ENCODE data around the gene HTT-AS.

HTT-AS gene

DNA sequence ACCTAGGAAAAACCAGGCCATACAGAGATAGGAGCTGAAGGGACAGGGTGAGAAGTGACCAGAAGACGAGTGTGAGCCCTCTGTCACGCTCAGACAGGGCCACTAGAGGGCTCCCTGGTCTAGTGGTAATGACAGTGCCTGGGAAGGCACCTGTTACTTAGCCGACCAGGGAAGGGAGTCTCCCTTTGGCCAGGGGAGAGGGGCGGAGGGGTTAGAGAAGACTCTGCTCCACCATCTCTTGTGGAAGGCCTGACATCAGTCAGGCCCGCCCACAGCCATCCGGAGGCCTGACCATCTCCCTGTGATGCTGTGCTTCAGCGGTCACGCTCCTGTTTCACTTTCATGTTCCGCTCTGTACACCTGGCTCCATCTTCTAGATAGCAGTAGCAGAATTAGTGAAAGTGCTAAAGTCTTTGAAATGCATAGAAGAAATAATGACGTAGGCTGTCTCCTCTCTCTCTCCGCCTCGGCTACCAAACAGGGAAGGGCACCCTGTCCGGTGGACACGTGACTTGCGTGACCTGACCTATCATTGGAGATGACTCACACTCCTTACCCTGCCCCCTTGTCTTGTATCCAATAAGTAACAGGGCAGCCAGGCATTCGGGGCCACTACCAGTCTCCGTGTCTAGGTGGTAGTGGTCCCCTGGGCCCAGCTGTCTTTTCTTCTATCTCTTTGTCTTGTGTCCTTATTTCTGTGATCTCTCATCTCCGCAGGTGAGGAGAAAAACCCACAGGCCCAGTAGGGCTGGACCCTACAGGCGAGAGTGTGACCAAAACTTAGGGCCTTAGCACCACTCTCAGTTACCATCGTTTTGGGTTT is 26.7 kb downstream of the HTT-AS start:
- peak; percentile 74 for DNase-seq

DNA sequence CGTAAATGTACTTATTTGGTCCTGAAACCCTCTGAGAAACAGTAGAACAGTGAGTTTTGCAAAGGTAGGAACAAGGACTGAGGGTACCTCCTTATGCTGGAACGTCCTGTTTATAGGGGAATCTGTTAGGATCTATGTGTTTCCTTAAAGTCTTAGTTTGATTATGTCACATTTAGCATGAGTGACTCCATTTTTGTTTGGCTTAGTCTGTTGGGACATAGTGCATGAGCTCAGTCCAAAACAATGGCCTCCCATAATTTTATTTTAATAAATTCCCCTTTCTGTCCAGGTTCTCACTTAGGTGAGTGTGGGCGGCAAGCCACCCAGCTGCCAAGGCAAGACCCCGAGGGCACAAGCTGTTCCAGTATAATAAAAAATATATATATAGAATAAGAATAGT is 27.7 kb downstream of the HTT-AS start:
- no peak for DNase-seq

DNA sequence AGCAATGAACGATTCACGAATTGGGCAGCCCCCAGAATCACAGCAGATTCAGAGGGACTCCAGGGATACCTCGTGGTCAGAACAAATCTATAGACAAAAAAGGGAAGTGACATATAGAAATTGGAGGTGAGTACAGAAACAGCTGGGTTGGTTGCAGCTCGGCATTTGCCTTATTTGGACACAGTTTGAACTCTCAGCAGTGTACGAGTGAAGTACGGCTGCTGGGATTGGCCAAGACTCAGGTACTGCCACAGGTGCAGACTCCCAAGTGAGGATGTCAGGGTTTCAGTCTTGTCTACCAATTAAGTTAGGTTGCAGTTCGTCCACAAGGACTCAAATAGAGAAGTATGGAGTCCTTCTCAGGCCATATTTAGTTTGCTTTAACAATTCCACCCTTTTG is 28.2 kb downstream of the HTT-AS start:
- no peak for DNase-seq

DNA sequence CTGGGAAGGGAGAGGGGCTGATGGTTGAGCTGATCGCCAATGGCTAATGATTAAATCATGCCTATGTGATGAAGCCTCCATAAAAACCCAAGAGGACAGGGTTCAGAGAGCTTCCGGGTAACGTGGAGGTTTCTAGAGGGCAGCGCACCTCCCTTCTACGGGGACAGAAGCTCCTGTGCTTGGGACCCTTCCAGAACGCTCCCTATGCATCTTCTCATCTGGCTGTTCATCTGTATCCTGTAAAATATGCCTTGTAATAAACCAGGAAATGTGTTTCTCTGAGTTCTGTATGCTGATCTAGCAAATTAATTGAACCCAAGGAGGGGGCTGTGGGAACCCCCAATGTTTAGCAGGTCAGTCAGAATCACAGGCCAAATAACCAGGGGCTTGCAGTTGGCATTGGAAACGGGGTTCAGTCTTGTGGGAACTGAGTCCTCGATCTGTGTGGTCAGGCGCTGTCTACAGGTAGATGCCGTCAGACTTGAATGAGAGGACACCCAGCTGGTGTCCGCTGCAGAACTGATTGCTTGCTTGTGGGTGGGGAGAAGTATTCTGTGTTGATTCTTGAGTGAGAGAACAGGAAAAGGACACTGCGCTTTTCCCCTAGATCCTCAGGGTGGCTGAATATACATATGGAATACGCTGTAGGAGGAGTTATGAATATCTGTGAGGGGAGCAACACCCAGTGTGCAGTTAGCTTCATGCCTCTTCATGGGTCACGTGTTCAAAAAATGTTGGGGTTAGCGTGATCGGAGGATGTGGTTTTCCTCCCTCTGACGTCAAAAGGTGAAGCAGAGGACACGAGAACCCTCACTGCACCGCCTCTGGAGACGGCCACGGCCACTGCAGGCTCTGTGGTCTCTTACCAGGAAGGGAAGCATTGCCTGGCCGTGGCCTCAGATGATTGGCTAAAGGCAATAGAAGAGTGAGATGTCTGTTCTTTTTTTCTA is 29.2 kb downstream of the HTT-AS start:
- DNase-seq: no peak

DNA sequence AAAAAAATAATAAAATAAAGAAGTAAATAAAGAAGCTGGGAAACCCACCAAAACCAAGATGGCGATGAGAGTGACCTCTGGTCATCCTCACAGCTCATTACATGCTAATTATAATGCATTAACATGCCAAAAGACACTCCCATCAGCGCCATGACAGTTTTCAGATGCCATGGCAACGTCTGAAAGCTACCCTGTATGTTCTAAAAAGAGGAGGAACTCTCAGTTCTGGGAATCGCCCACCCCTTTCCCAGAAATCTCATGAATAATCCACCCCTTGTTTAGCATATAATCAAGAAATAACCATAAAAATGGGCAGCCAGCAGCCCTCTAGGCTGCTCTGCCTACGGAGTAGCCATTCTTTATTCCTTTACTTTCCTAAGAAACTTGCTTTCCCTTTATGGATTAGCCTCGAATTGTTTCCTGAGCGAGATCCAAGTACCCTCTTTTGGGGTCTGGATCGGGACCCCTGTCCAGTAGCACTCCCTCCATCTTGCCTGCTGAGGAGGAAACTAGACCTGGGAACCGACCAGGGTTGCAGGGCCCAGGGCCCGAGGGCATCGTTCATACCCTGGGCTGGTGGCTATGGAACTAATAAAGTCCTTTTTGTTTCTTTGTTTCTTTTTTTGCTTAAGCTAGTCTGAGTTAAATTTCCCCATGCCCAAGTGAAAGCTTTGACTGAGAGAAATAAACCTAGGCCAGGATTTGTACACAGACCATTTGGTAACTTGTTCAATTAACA is 30.9 kb downstream of the HTT-AS start:
- no peak for DNase-seq

DNA sequence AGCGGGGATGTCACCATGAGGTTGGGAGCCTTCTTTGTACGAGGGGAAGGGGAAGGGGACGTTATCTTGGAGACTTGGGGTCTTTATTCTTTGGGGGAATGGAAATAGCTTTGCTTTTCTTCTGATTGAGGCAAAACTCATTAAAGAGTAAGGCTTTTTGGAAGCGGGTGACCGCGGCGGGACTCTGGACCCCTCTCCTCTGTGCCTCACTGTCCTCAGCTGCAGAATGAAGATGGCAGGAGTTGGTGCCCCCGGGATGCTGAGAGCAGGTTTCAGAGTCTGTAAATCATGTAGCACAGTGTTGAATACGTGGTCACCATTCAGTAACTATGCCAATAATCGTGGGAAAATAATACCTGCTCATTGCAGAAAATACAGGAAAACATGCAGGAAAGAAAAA is 32.1 kb downstream of the HTT-AS start:
- DNase-seq: no peak

DNA sequence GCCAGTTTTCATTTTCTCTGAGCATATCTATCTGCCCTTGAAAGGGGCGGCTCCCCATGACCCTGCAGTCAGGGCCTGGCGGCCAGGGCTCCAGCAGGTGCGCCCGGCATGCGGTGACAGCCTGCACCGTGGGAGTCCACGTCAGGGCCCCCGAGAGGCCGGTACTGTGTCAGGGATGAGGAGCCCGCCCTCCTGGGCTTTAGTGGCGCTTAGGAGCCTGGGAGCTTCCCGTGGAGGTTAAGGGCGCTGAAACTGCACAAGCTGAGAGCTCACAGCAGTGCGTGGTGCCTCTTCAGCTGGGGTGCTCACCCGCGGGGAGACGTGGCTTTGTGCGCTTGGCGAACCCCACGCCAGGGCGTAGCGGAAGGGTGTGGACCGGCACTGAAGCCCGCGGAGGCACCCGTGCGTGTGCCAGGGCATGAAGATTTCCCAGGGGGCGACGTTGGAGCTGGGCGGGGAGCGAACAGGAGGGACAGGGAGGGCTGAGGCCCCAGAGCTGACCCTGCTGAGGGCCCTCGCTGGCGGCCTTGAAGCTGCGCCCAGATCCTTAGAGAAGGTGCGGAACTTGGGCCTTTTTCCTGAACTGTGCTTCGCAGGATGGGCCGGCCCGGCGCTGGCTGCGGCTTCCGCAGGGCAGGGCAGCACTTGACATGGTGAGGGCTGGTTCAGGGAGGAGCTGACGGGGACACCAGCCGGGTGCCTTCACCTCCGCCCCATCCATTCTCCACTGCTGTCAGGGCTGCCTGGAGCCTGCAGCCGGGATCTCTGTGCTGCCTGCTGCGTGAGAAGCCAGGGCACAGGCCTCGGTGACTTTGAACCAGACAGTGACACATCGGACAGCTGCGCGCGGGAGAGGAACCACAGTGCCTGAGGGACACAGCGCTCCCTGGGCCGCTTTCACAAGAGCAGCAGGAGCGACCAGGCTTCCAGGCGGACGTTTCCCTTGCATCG is 32.9 kb downstream of the HTT-AS start:
- peak; percentile 82 for DNase-seq

DNA sequence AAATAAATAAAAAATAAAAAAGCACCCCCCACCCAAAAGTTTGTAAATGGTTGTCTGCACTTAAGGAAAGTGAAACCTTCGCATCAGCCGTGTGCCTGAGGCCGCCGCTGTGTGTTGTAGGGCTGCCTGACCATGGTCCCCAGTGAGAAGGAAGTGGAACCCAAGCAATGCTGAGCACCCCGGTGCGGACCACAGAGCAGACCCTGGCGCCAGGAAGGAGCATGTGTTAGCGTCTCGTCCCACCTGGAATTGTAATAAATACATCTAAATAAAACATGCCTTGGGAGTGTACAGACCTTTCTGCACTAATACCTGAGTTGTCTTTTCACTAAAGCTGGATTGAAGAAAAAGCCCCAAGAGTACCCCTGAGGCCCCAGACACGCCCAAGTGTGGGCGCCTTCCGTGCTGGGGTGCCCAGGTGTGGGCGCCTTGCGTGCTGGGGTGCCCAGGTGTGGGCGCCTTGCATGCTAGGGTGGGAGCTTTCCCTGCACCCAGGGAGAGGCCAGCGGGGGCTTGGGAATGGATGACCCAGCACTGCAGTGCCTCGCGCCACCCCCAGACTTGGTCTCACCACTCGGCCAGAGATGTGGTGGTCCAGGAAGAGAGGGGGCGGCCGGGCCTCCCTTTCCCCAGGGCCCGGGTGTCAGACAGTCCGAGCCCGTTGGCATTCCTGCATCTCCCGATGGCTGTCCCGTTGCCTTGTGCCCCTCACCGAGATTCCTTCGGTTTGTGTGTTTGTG is 33.7 kb downstream of the HTT-AS start:
- no peak for DNase-seq

DNA sequence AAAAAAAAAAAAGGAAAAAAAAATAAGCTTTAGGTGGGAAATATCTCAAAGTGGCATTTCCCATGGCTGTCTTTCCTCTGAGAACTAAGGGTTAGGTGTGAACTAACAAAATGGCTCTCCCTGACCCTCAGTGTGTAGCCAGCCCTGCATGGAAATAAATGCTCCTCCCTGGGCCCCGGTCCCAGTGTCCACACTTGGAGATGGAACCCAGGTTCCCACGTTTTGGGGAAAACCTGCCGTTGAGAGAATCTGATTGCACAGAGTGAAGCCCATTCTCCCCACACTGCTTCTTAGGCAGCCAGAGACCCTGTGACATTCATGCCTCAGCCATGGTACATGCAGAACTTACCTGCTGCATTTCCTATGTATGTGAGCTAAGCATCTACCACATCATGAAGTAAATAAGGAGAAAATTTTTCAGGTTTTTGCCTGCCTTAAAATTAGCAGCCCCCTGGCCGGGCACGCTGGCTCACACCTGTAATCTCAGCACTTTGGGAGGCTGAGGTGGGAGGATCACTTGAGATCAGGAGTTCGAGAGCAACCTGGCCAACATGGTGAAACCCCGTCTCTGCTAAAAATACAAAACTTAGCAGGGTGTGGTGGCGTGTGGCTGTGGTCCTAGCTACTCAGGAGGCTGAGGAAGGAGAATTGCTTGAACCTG is 34.5 kb downstream of the HTT-AS start:
- no peak for DNase-seq

DNA sequence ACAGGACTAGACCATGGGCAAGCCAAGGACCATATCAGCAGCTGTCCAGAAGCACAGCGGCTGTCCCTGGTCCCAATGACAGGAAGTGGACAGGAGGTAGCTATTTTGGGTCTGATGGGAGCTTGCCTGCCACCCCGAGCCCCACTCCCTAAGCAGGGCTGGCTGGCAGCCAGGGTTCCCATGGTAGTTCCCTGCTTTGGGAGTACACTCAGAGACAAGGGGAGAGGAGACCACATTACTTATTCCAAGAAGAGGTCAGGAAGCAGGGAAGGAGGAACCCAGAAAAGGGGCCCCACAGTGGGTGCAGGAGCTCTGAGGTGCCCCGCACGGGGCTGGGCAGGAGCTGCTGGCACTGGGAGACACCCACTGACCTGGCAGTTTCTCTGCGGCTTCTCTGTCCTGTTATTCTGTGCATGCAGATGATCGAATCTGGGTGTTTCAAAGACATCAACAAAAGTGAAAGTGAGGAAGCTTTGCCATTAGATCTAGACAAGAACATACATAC is 36.3 kb downstream of the HTT-AS start:
- peak; percentile 16 for DNase-seq

DNA sequence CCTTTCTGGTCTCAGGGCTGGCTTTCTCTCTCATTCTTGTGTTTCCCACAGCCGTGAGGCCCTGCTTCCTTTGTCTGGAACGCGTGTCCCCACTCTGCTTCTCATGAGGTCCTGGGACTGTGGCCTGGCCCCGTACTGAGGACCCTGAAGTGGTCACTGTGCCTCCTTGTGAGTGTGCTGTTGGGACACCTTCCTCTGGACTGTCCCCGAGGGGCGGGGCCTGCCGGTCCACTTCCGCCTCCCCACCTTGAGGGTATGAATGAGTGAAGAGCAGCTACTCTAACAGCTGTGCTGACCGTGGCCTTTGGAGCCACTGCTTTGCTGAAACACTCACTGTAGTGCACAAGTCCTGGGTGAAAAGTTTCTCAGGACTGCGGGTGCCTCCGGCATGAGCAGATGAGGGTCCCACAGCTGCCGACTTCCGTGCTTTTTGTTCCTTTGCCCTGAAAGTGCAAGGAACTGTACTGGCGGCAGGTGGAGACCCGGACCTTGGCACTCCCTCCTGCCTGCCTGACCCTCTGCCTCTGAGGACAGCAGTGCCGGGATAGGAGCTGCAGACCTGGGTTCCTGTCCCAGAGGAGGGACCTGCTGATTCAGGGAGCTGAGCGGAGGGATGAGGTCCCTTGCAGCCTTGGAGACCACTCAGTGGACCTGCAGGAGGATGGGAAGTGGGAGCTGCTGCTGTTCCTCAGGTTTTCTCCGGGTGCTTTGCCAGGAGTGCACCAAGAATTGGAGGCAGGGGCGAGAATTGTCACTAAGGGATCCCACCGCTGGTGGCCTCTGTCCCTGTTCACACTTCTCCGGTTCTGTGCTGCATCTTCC is 38.0 kb downstream of the HTT-AS start:
- DNase-seq: no peak

DNA sequence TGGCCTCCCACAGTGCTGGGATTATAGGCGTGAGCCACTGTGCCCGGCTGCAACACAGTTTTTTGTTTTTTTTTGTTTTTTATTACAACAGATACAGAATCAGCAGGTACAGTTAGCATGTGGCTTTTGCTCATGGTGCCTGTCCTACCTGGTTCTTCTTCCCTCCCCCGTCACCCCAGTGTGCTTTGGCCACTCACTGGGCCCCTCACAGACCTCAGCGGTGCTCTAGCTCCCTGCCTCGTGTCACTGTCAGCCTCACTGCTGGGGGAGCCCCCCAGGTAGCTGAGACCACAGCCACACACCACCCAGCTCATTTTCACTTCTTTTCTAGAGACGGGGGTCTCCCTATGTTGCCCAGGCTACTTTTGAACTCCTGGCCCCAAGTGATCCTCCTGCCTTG is 38.7 kb downstream of the HTT-AS start:
- DNase-seq: no peak

DNA sequence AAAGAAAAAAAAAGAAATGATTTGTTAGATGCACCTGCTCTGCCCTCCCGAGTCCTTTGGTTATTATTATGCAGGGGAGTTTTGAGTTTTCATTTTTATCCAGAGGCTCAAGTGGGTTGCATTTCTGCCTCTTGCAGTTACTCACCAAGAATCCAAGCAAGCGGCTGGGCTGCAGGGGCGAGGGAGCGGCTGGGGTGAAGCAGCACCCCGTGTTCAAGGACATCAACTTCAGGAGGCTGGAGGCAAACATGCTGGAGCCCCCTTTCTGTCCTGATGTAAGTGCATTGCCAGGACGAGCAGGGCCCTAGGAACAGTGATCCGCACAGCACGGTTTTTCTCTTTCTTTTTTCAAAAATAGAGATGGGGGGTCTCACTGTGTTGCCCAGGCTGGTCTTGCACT is 39.1 kb downstream of the HTT-AS start:
- DNase-seq: no peak

DNA sequence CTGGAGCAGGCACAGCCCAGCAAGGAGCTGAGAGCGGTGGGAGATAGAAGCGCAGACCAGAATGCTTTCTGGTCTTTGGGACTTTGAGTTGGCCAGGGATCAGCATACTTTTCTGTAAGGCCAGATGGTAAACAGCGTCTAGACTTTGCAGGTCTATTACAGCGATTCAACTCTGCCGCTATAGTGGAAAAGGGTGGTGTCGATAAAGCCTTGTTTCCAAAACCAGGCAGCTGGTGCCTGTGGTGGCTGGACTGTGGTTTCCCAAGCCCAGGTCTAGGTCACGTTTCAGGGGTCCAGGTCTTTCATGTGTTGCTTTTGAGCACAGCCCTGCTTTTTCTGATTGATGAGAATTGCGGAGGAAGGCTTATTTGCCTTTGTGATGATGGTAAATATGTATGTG is 40.1 kb downstream of the HTT-AS start:
- DNase-seq: no peak

DNA sequence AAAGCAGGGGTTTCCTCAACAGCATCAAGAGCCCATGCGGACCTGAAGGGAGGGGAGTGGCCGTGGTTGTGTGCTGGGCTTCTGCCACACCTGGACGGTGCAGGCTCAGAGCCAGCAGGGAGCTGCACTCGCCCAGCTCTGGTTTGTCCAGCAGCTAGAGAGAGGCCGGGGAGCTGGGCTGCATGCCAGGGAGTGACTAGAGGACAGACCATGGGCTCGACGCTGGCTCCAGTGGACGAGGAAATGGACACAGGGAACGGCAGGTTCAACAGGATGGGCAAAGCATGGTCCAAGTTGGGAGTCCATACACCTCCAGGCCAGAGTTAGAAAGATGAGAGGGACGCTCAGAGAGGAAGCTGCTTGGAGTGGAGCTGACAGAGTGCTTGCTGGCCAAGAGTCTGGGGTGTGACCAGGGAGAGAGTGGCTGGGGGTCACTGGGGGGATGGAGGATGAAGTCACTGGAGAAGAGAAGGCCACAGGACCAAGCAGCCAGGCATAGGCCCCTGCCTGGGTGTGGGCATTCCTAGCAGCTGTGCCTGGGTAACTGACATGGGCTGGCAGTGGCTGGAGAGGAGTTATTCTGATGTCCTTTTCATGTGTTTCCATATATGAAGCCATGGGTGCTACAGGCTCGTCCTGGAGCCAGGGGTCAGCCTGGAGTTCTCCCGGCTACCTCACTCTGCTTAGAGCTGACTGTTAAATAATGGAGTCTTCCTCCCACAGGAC is 42.8 kb downstream of the HTT-AS start:
- DNase-seq: no peak

DNA sequence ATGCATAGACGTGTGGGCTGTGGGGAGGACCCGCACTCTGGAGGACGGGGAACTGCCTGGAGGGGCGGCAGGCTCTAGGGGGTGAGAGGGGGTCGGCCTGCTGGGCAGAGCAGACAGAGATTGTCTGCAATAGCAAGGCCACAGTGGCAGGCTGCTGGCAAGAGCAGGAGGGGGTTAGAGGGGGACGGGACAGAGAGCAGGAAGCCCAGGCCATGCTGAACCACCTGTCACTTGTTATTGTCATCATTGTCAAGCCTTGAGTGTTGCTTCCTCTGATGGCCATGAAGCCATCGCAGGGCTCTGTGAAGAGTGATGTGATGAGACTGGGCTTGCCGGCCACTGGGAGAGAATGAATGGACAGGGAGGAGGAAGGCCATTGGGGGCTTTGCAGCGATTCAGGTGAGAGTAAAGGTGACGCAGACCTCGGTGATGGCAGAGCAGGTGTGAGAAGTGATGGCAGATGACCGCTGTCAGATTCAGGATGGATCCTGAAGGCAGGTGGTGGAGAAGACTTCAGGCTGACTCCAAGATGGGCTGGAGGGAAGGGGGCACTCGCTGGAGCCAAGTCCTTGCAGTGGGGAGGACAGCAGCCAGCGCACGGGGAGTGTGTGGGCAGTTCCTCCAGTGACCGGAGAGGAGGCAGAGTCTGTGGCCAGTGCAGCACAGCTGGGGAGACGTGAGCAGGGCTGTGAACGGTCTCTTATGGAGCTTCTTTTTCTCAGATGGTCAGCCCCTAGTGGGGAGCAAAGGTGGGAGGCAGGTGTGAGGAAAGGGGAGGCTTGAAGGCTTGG is 43.6 kb downstream of the HTT-AS start:
- peak; percentile 82 for DNase-seq

DNA sequence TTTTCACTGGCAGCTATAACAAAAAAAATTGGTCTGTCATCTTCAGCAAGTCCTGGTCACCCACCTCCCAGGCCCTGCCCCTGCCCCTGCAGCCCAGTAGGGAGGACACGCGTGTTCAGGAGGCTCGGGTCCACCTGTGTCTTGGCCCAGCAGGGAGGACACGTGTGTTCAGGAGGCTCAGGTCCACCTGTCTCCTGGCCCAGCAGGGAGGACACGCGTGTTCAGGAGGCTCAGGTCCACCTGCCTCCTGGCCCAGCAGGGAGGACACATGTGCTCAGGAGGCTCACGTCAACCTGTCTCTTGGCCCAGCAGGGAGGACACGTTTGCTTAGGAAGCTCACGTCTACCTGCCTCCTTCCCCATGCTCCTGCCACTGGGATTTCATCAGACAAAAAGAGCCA is 44.9 kb downstream of the HTT-AS start:
- no peak for DNase-seq

DNA sequence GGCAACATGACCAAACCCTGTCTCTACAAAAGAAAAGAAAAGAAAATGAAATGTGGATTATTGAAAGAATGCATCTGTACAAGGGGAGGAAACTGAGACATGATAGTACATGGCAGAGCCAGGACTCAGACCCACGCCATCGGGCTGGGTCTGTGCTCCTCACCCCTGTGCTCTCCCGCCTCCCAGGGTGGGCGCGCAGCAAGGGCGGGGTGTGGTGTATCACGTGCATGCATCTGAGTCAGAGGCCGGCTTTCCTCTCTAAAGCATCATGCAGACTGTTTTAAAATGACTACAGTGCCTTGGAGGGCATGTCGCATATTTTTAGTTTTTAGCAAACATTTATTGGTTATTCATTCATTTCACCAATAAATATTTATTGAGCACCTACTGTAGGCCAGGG is 47.8 kb downstream of the HTT-AS start:
- no peak for DNase-seq
